Heart left ventricle (tissue), 16 donors: Measurements from ENCODE around the gene TOP2B. TPM values are rescaled to one million over a fixed set of nuclear protein-coding genes. Genes with fewer than 3 reads are reported as not detected.

Experiments used
- ATAC-seq, 4 donors: fragments of 200-7000 bp; cut with Tn5 transposase; one replicate each; pipeline ENCODE4 v1.9.1; 2020 to 2022; ENCODE audit warnings: moderate library complexity in 4 of 4, mild to moderate bottlenecking in 3 of 4, moderate number of reproducible peaks in 1 of 4
- DNase-seq, 5 donors: peaks; one replicate each; pipeline ENCODE4 v3.0.0-alpha.2; 2020
- H3K27ac ChIP-seq, 12 donors: fragments of 200-600 bp; sonication (generic) in 4 of 12; one replicate each; pipeline versions ENCODE4 v1.5.0 to v1.8.0; 2016 to 2022; ENCODE audit warnings: mild to moderate bottlenecking in 2 of 12
- H3K27me3 ChIP-seq, 9 donors: fragments of 200-600 bp; sonication (generic) in 2 of 9; one replicate each; pipeline versions ENCODE4 v1.5.1 to v1.8.0; 2016 to 2022; ENCODE audit warnings: mild to moderate bottlenecking in 3 of 9
- H3K36me3 ChIP-seq, 9 donors: fragments of 200-600 bp; sonication (generic) in 2 of 9; one replicate each; pipeline versions ENCODE4 v1.5.0 to v1.8.0; 2018 to 2022; ENCODE audit warnings: mild to moderate bottlenecking in 2 of 9
- H3K4me1 ChIP-seq, 12 donors: fragments of 200-600 bp; sonication (generic) in 4 of 12; one replicate each; pipeline versions ENCODE4 v1.5.0 to v1.8.0; 2016 to 2022; ENCODE audit warnings: mild to moderate bottlenecking in 3 of 12
- H3K4me3 ChIP-seq, 12 donors: fragments of 200-600 bp; sonication (generic) in 4 of 12; one replicate each; pipeline versions ENCODE4 v1.5.0 to v1.8.0; 2017 to 2022; ENCODE audit warnings: mild to moderate bottlenecking in 9 of 12, moderate library complexity in 4 of 12
- H3K9me3 ChIP-seq, 12 donors: fragments of 200-600 bp; sonication (generic) in 4 of 12; one replicate each; pipeline versions ENCODE4 v1.5.0 to v1.8.0; 2016 to 2022; ENCODE audit warnings: mild to moderate bottlenecking in 1 of 12
- POLR2A ChIP-seq, 2 donors: fragments of 450-650 bp; IDR thresholded peaks; one replicate each; pipeline ENCODE4 v1.6.1; 2017; ENCODE audit warnings: antibody characterized with exemption in 2 of 2, mild to moderate bottlenecking in 2 of 2, moderate library complexity in 2 of 2
- WGBS, 4 donors: extraction: QIAGEN DNeasy Blood & Tissue Kit in 2 of 4; methylation state at CpG; one replicate each; pipeline versions ENCODE4 v1.1.5 to v1.1.7; 2013 to 2018; 5-methylcytosine and 5-hydroxymethylcytosine counted together
- intact Hi-C, 10 donors: fragments of 100-400 bp; cut with DNase I; formaldehyde crosslinking; loops; one replicate each; pipeline versions ENCODE4 v1.11.1 to v1.14.2; 2022
- polyA plus RNA-seq, 2 donors: library from polyadenylated mRNA; stranded (reverse); fragments of 200-250 nt; gene quantifications; one replicate each; pipeline ENCODE4 v1.2.3, GENCODE V29; 2013
- total RNA-seq, 9 donors: library from RNA; depleted of rRNA in 2 of 9; stranded (reverse); fragments of >200 nt in 2 of 9; fragmentation: NEBNext Ultra II Directional in 3 of 9; extraction: Animal tissue kit (Norgen Biotek cat#: 25700) in 3 of 9; gene quantifications; one replicate each; pipeline versions ENCODE4 v1.1.0 to v1.2.4, GENCODE V29; 2016 to 2023
- TF ChIP-seq, protein P1 (sequence below), 12 donors: fragments of 200-600 bp; sonication (generic) in 4 of 12; IDR thresholded peaks; one replicate each; pipeline versions ENCODE4 v1.5.0 to v1.8.0; 2018 to 2022; ENCODE audit warnings: antibody characterized with exemption in 12 of 12, mild to moderate bottlenecking in 5 of 12
- donor health status: ischemic (EF 13 %, LVEDD 7.1; RV severe dilation, severe dysfunction).
- donor health status: healthy with polysubstance abuse.
- donor health status: DM: no; HTN: yes; CAD: no.
- donor health status: DM: no; HTN: no; CAD: no.
- donor health status: ischemic (EF 25% LVEDD 6.9; RV normal size, moderate dysfunction).
- donor health status: ischemic (EF 25% LVEDD 5.7; RV mildly dilated, moderate dysfunction).
- donor health status: healthy.
- donor health status: DM: yes; HTN: yes; CAD: no.
- donor health status: ischemic (EF 35%, LVEDD 5.7; RV mildly dilated, moderate dysfunction).
- donor health status: nonischemic (EF 11% LVEDD 7.7; RV severe dilation, severe dysfunction).
- donor health status: DM: yes; HTN: yes; CAD: no.
- donor health status: PGD.
- donor health status: ischemic (EF 29% LVEDD 5.4; RV normal size, mild dysfunction).
- donor health status: nonischemic (EF 23%, LVEDD 6.1; RV moderate dilation, normal function).

Gene TOP2B
- total and polyA plus RNA-seq, 11 donors = 33.1 to 124 (median 91.0) TPM

DNA sequence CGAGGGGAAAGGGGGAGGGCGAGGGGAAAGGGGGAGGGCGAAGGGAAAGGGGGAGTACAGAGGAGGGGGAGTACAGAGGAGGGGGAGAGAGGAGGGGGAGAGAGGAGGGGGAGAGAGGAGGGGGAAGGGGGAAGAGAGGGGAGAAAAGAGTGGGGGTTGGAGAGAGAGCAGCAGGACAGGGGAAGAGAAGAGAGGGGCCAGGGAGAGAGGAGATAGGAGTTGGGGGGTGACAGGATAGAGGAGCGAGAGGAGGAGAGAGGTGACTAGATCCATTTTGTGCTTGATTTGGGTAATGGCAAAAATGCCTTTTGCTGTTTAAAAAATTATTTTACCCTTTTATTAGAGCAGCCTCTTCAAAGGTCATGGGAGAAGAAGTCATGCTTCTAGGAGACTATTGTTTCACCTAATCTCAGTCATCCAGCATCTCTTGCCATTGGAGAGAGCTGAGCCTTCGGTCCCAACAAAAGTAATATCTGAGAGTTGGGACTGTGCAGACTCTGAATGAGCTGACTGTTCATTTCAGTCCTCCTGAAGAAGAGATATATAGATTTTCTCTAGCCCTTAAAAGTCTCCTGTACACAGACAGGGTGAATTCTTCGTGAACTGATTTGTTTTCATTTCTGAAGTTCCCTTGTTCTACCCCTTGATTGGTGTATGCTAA, 15.1 kb upstream of the TOP2B start:
- H3K4me3 ChIP-seq = no peak overlapping the region
- DNase-seq (no peak), ATAC-seq (no peak)
- 90 to 93% (median 91%) methylated on average over 6 of the region's 6 CpGs for WGBS, 4 donors
- no peaks in the 10 kb centered on the region for H3K36me3 ChIP-seq
- intact Hi-C loops = no loop called here
- H3K27ac ChIP-seq = no peak overlapping the region
- TF ChIP-seq POLR2A (IDR thresholded peaks at IDR 0.05) = no peak
- H3K9me3 ChIP-seq = no peaks in the 10 kb centered on the region
- no peaks in the 10 kb centered on the region for H3K4me1 ChIP-seq
- H3K27me3 ChIP-seq = no peaks in the 10 kb centered on the region

- no peak for ATAC-seq
- WGBS, 4 donors = 80 to 95% (median 81%) methylated on average over 1 to 2 of the region's 2 CpGs; no CpG with 5 or more reads in 1 of the 4 donors
Observed at GRCh38 chr3:25679166-25679565, 14.5 kb upstream of the TOP2B start.

GRCh38 chr3:25678581-25678980, 13.9 kb upstream of the TOP2B start:
- H3K27ac ChIP-seq = no peak overlapping the region
- H3K36me3 ChIP-seq = no peaks in the 10 kb centered on the region
- H3K4me1 ChIP-seq = no peaks in the 10 kb centered on the region
- H3K27me3 ChIP-seq = no peaks in the 10 kb centered on the region
- no peak for ATAC-seq
- intact Hi-C loops = no loop called here
- H3K4me3 ChIP-seq = no peak overlapping the region
- no peak for DNase-seq
- TF ChIP-seq POLR2A (IDR thresholded peaks at IDR 0.05) = no peak
- TF ChIP-seq, protein P1, sequence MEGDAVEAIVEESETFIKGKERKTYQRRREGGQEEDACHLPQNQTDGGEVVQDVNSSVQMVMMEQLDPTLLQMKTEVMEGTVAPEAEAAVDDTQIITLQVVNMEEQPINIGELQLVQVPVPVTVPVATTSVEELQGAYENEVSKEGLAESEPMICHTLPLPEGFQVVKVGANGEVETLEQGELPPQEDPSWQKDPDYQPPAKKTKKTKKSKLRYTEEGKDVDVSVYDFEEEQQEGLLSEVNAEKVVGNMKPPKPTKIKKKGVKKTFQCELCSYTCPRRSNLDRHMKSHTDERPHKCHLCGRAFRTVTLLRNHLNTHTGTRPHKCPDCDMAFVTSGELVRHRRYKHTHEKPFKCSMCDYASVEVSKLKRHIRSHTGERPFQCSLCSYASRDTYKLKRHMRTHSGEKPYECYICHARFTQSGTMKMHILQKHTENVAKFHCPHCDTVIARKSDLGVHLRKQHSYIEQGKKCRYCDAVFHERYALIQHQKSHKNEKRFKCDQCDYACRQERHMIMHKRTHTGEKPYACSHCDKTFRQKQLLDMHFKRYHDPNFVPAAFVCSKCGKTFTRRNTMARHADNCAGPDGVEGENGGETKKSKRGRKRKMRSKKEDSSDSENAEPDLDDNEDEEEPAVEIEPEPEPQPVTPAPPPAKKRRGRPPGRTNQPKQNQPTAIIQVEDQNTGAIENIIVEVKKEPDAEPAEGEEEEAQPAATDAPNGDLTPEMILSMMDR (IDR thresholded peaks at IDR 0.05) = no peak
- H3K9me3 ChIP-seq = no peaks in the 10 kb centered on the region

More at GRCh38 chr3:25679166-25679565, 14.5 kb upstream of the TOP2B start:
- Histone ChIP-seq H3K27me3 (no peaks in the 10 kb centered on the region), H3K4me1 (no peaks in the 10 kb centered on the region), H3K4me3 (no peak overlapping the region), H3K36me3 (no peaks in the 10 kb centered on the region), H3K9me3 (no peaks in the 10 kb centered on the region), H3K27ac (no peak overlapping the region)
- no peak for DNase-seq
- TF ChIP-seq POLR2A (IDR thresholded peaks at IDR 0.05) = no peak
- TF ChIP-seq, protein P1 (IDR thresholded peaks at IDR 0.05) = no peak
- intact Hi-C loops = no loop called here

GRCh38 chr3:25677121-25677520, 12.4 kb upstream of the TOP2B start:
- ATAC-seq = no peak
- intact Hi-C loops = no loop called here
- TF ChIP-seq, protein P1 (IDR thresholded peaks at IDR 0.05) = no peak
- no peak for TF ChIP-seq POLR2A (IDR thresholded peaks at IDR 0.05)

GRCh38 chr3:25674670-25675069, 10.0 kb upstream of the TOP2B start:
- DNase-seq (no peak), ATAC-seq (no peak)
- H3K4me3 ChIP-seq = no peak overlapping the region
- intact Hi-C loops = no loop called here
- 86 to 90% (median 88%) methylated on average over 1 to 2 of the region's 2 CpGs for WGBS, 4 donors
- TF ChIP-seq, protein P1 (IDR thresholded peaks at IDR 0.05) = no peak
- no peak for TF ChIP-seq POLR2A (IDR thresholded peaks at IDR 0.05)
- no peaks in the 10 kb centered on the region for H3K36me3 ChIP-seq
- H3K27ac ChIP-seq = no peak overlapping the region
- H3K4me1 ChIP-seq = no peaks in the 10 kb centered on the region
- H3K27me3 ChIP-seq = no peaks in the 10 kb centered on the region
- H3K9me3 ChIP-seq = no peaks in the 10 kb centered on the region

More at GRCh38 chr3:25677121-25677520, 12.4 kb upstream of the TOP2B start:
- H3K4me3 ChIP-seq = no peak overlapping the region
- no peak overlapping the region for H3K27ac ChIP-seq
- no peaks in the 10 kb centered on the region for H3K4me1 ChIP-seq
- WGBS, 4 donors = 83 to 92% (median 85%) methylated on average over 2 of the region's 2 CpGs
- no peak for DNase-seq
- H3K27me3 ChIP-seq = no peaks in the 10 kb centered on the region
- no peaks in the 10 kb centered on the region for H3K36me3 ChIP-seq
- H3K9me3 ChIP-seq = no peaks in the 10 kb centered on the region
